Gastroesophageal sphincter (tissue), 4 donors: ENCODE results near the gene SOCS3. TPM values are rescaled to one million over a fixed set of nuclear protein-coding genes. Genes with fewer than 3 reads are reported as not detected.

Experiments
- ATAC-seq: fragments of 150-250 bp; one replicate; pipeline ENCODE4 v1.9.1; 2016; ENCODE audit warnings: mild to moderate bottlenecking, moderate library complexity
- H3K27ac ChIP-seq, 4 donors: fragments of 200-600 bp; sonication (generic) in 3 of 4; 1 replicate in 3 of 4; 2 replicates in 1 of 4; pipeline ENCODE4 v1.5.1; 2016 to 2019
- H3K27me3 ChIP-seq: fragments of 200-600 bp; sonication (generic); one replicate; pipeline ENCODE4 v1.5.1; 2019
- H3K36me3 ChIP-seq, 2 donors: fragments of 200-600 bp; sonication (generic); one replicate each; pipeline ENCODE4 v1.5.1; 2019; ENCODE audit warnings: control low read depth in 1 of 2
- H3K4me1 ChIP-seq, 3 donors: fragments of 200-600 bp; sonication (generic); 1 replicate in 2 of 3; 2 replicates in 1 of 3; pipeline ENCODE4 v1.5.1; 2016 to 2019; ENCODE audit warnings: control low read depth in 2 of 3
- H3K4me3 ChIP-seq, 2 donors: fragments of 200-600 bp; sonication (generic); one replicate each; pipeline ENCODE4 v1.5.1; 2019; ENCODE audit warnings: mild to moderate bottlenecking in 1 of 2, moderate library complexity in 1 of 2
- H3K9me3 ChIP-seq, 3 donors: fragments of 200-600 bp; sonication (generic); one replicate each; pipeline ENCODE4 v1.5.1; 2017 to 2019; ENCODE audit warnings: control low read depth in 2 of 3
- CTCF ChIP-seq, 4 experiments: fragments of 200-600 bp in 2 of 4; fragments of 450-650 bp in 2 of 4; sonication (generic) in 1 of 4; IDR thresholded peaks; one replicate each; pipeline ENCODE4 v1.5.1; 2017 to 2019; ENCODE audit warnings: antibody characterized with exemption in 4 of 4, mild to moderate bottlenecking in 2 of 4, moderate library complexity in 2 of 4
- EP300 ChIP-seq: sonication (generic); formaldehyde crosslinking; IDR thresholded peaks from one replicate; pipeline ENCODE4 v1.6.1; 2017; ENCODE audit warnings: antibody characterized with exemption, mild to moderate bottlenecking
- POLR2A ChIP-seq, 2 donors: fragments of 450-650 bp; IDR thresholded peaks; one replicate each; pipeline ENCODE4 v1.6.1; 2017; ENCODE audit warnings: antibody characterized with exemption in 2 of 2, mild to moderate bottlenecking in 2 of 2, moderate library complexity in 1 of 2
- POLR2AphosphoS5 ChIP-seq: sonication (generic); formaldehyde crosslinking; IDR thresholded peaks from one replicate; pipeline ENCODE4 v1.6.1; 2017; ENCODE audit warnings: antibody characterized with exemption
- WGBS, 2 donors: methylation state at CpG; one replicate each; pipeline ENCODE4 v1.1.5; 2018; ENCODE audit warnings: low coverage in 1 of 2; 5-methylcytosine and 5-hydroxymethylcytosine counted together
- total RNA-seq, 4 donors: library from RNA; depleted of rRNA; stranded (reverse); fragments of >200 nt; gene quantifications; one replicate each; pipeline ENCODE4 v1.1.0, GENCODE V29; 2016

The SOCS3 gene
- total RNA-seq, 4 donors from 2014 or later = 11.5 to 423 (median 38.2) TPM

DNA sequence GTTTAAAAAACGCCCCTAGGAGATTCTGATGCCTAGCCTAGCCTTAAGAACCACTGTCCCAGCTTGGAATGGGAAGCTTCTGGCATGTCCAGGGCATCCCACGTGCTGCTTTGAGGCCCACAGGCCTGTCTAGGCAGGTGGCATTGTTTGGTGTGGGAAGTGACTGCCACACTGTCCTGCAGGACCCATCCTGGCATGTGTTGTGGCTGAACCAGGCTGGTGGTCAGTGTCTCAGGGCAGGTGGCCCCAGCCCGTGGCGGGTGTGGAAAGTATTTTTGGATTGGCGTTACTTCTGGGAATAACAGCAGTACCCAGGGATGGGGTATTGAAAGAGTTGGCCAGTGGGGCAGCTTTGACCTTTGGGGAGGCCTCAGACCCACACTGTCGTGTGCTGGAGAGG, 46.5 kb upstream of the SOCS3 start:
- peaks cover 0 to 76% of the 10 kb centered on the region in 2 donors for H3K36me3 ChIP-seq
- no peak for TF ChIP-seq CTCF (IDR thresholded peaks at IDR 0.05)
- TF ChIP-seq POLR2AphosphoS5 = no peak
- no peak for TF ChIP-seq POLR2A (IDR thresholded peaks at IDR 0.05)
- no peak for TF ChIP-seq EP300
- no peaks in the 10 kb centered on the region for H3K9me3 ChIP-seq
- no peak for ATAC-seq
- no peak overlapping the region for H3K4me3 ChIP-seq
- peaks cover 0 to 24% (median 0%) of the 10 kb centered on the region in 3 donors for H3K4me1 ChIP-seq
- H3K27ac ChIP-seq = no peak overlapping the region
- WGBS, 2 donors = 93% methylated on average over 3 of the region's 6 CpGs; no CpG with 5 or more reads in 1 of the 2 donors
- no peaks in the 10 kb centered on the region for H3K27me3 ChIP-seq

DNA sequence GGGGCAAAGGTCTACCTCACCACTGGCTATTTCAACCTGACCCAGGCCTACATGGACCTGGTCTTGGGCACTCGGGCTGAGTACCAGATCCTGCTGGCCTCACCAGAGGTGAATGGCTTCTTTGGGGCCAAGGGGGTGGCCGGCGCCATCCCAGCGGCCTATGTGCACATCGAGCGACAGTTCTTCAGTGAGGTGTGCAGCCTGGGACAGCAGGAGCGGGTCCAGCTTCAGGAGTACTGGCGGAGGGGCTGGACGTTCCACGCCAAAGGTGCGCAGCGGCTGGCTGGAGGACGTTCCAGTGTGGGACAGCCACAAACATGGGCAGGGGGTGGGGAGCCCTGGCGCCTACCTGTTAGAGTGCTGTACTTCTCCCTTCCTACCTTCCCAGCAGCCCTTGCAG, 43.9 kb upstream of the SOCS3 start:
- no peak overlapping the region for H3K27ac ChIP-seq
- TF ChIP-seq CTCF (IDR thresholded peaks at IDR 0.05) (no peak), EP300 (no peak), POLR2AphosphoS5 (no peak), POLR2A (IDR thresholded peaks at IDR 0.05) (no peak)
- 100% methylated on average over 2 of the region's 14 CpGs for WGBS, 2 donors
- H3K27me3 ChIP-seq = no peaks in the 10 kb centered on the region
- H3K4me3 ChIP-seq = no peak overlapping the region
- no peaks in the 10 kb centered on the region for H3K9me3 ChIP-seq
- ATAC-seq = no peak
- peaks cover 0 to 92% of the 10 kb centered on the region in 2 donors for H3K36me3 ChIP-seq
- H3K4me1 ChIP-seq = peaks cover 0 to 8% (median 0%) of the 10 kb centered on the region in 3 donors

DNA sequence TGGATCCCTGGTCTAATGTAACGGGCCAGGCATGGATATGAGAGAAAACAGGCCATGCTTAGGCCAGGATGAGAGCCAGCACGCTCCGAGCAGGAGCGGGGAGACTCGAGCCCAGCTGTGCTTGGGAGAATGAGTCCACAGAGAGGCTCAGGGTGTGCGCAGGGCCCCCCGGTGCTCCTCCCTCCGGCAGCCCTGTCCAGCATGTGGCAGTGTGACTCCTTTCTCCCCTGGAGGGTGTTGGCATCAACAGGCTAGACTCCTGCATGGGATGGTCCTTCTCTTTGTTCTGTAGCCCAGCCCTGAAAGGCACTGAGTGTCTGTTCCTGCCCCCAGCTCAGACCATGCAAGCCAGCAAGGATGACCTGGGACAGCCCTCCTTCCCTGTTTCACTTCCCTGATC, 42.0 kb upstream of the SOCS3 start:
- Histone ChIP-seq H3K4me1 (peaks cover 0 to 18% (median 3%) of the 10 kb centered on the region in 3 donors), H3K9me3 (no peaks in the 10 kb centered on the region), H3K36me3 (peaks cover 0 to 96% of the 10 kb centered on the region in 2 donors), H3K4me3 (no peak overlapping the region), H3K27ac (no peak overlapping the region), H3K27me3 (no peaks in the 10 kb centered on the region)
- WGBS, 2 donors = no CpG with 5 or more reads among the region's 8 CpGs
- TF ChIP-seq EP300 = no peak
- no peak for TF ChIP-seq POLR2A (IDR thresholded peaks at IDR 0.05)
- no peak for TF ChIP-seq CTCF (IDR thresholded peaks at IDR 0.05)
- no peak for TF ChIP-seq POLR2AphosphoS5
- no peak for ATAC-seq

GRCh38 chr17:78401246-78401645, 41.4 kb upstream of the SOCS3 start:
- TF ChIP-seq POLR2A (IDR thresholded peaks at IDR 0.05) = no peak
- ATAC-seq = no peak
- H3K4me3 ChIP-seq = no peak overlapping the region
- H3K36me3 ChIP-seq = peaks cover 0 to 96% of the 10 kb centered on the region in 2 donors
- no peak overlapping the region for H3K27ac ChIP-seq
- H3K27me3 ChIP-seq = no peaks in the 10 kb centered on the region
- H3K4me1 ChIP-seq = peaks cover 0 to 25% (median 3%) of the 10 kb centered on the region in 3 donors
- H3K9me3 ChIP-seq = no peaks in the 10 kb centered on the region
- 88% methylated on average over 1 of the region's 6 CpGs; no CpG with 5 or more reads in 1 of the 2 donors for WGBS, 2 donors

DNA sequence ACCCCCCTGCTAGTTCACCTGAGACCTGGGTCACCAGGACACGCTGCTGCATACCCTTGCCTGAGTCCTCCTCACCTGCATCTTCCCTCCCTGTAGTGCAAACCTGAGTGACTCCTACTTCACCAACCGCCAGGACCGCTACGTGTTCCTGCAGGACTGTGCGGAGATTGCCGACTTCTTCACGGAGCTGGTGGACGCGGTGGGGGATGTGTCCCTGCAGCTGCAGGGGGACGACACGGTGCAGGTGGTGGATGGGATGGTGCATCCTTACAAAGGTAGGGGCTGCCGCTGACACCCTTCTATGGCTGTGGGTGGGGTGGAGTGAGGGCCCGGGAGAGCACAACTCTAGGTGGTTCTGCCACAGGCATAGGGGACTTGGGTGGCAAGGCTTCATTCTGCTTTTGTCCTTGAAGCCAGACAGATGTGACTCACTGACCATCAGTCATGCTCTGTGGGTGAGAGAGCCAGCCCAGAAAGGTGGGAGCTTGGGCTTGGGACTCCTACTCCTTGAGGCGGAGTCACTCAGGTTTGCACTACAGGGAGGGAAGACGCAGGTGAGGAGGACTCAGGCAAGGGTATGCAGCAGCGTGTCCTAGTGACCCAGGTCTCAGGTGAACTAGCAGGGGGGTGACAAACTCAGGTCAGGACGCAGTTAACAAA, 40.8 kb upstream of the SOCS3 start:
- TF ChIP-seq CTCF (IDR thresholded peaks at IDR 0.05) (no peak), POLR2A (IDR thresholded peaks at IDR 0.05) (no peak), EP300 (no peak), POLR2AphosphoS5 (no peak)
- H3K4me3 ChIP-seq = no peak overlapping the region
- no peaks in the 10 kb centered on the region for H3K27me3 ChIP-seq
- WGBS, 2 donors = 0 to 80% methylated on average over 1 of the region's 17 CpGs
- no peak overlapping the region for H3K27ac ChIP-seq
- peaks cover 0 to 30% (median 3%) of the 10 kb centered on the region in 3 donors for H3K4me1 ChIP-seq
- H3K9me3 ChIP-seq = no peaks in the 10 kb centered on the region
- peaks cover 0 to 96% of the 10 kb centered on the region in 2 donors for H3K36me3 ChIP-seq
- ATAC-seq = no peak
